Upper lobe of right lung (tissue), 1 donor: ENCODE measurements around the gene BRD7. TPM values are rescaled to one million over a fixed set of nuclear protein-coding genes. Genes with fewer than 3 reads are reported as not detected.

Experiments
- ATAC-seq: fragments of 200-7000 bp; cut with Tn5 transposase; one replicate; pipeline ENCODE4 v1.9.1; 2020; ENCODE audit warnings: mild to moderate bottlenecking, moderate library complexity
- DNase-seq: peaks from one replicate; pipeline ENCODE4 v3.0.0-alpha.2; 2020
- H3K27ac ChIP-seq: fragments of 200-600 bp; one replicate; pipeline ENCODE4 v1.8.0; 2022
- H3K27me3 ChIP-seq: fragments of 200-600 bp; one replicate; pipeline ENCODE4 v1.8.0; 2022; ENCODE audit warnings: mild to moderate bottlenecking
- H3K36me3 ChIP-seq: fragments of 200-600 bp; one replicate; pipeline ENCODE4 v1.8.0; 2022
- H3K4me1 ChIP-seq: fragments of 200-600 bp; one replicate; pipeline ENCODE4 v1.8.0; 2022
- H3K4me3 ChIP-seq: fragments of 200-600 bp; one replicate; pipeline ENCODE4 v1.8.0; 2022; ENCODE audit warnings: mild to moderate bottlenecking
- H3K9me3 ChIP-seq: fragments of 200-600 bp; one replicate; pipeline ENCODE4 v1.8.0; 2022
- CTCF ChIP-seq: fragments of 200-600 bp; IDR thresholded peaks from one replicate; pipeline ENCODE4 v1.8.0; 2022; ENCODE audit warnings: antibody characterized with exemption
- intact Hi-C: fragments of 100-400 bp; cut with DNase I; formaldehyde crosslinking; loops from one replicate; pipeline ENCODE4 v1.11.0; 2022
- total RNA-seq: library from RNA; stranded (reverse); fragmentation: NEBNext Ultra II Directional; extraction: Animal tissue kit (Norgen Biotek cat#: 25700); gene quantifications from one replicate; pipeline ENCODE4 v1.2.1, GENCODE V29; 2021
- donor health status: DM: no; HTN: yes; CAD: no; lungs with severe emphysema.

BRD7 gene
- total RNA-seq, 1 donor from 2014 or later = 62.9 TPM

- intact Hi-C loops = no loop called here
These were observed 19.7 kb upstream of the BRD7 start for GRCh38 chr16:50388496-50388895.

GRCh38 chr16:50386774-50387173 is 18.0 kb upstream of the BRD7 start:
- intact Hi-C loops = no loop called here
- Histone ChIP-seq H3K27me3 (peaks cover 3% of the 10 kb centered on the region), H3K9me3 (no peaks in the 10 kb centered on the region), H3K27ac (no peak overlapping the region), H3K4me1 (no peaks in the 10 kb centered on the region), H3K4me3 (no peak overlapping the region), H3K36me3 (no peaks in the 10 kb centered on the region)
- DNase-seq = no peak
- no peak for TF ChIP-seq CTCF
- no peak for ATAC-seq

More at GRCh38 chr16:50388496-50388895, 19.7 kb upstream of the BRD7 start:
- ATAC-seq (no peak), DNase-seq (no peak)
- Histone ChIP-seq H3K4me3 (no peak overlapping the region), H3K4me1 (no peaks in the 10 kb centered on the region), H3K27ac (no peak overlapping the region), H3K9me3 (no peaks in the 10 kb centered on the region), H3K36me3 (no peaks in the 10 kb centered on the region), H3K27me3 (peaks cover 3% of the 10 kb centered on the region)
- no peak for TF ChIP-seq CTCF

- DNase-seq (no peak), ATAC-seq (no peak)
- H3K4me3 ChIP-seq = no peak overlapping the region
- no peaks in the 10 kb centered on the region for H3K4me1 ChIP-seq
- no peaks in the 10 kb centered on the region for H3K36me3 ChIP-seq
- peaks cover 2% of the 10 kb centered on the region for H3K27me3 ChIP-seq
- no peak for TF ChIP-seq CTCF
- intact Hi-C loops = no loop called here
- H3K27ac ChIP-seq = no peak overlapping the region
- H3K9me3 ChIP-seq = no peaks in the 10 kb centered on the region
These were observed 17.4 kb upstream of the BRD7 start for GRCh38 chr16:50386139-50386538.

GRCh38 chr16:50384500-50385135 is 15.8 kb upstream of the BRD7 start:
- no peak overlapping the region for H3K4me3 ChIP-seq
- no peaks in the 10 kb centered on the region for H3K4me1 ChIP-seq
- H3K9me3 ChIP-seq = no peaks in the 10 kb centered on the region
- H3K27me3 ChIP-seq = no peaks in the 10 kb centered on the region
- ATAC-seq = no peak
- intact Hi-C loops = no loop called here
- H3K36me3 ChIP-seq = no peaks in the 10 kb centered on the region
- no peak for DNase-seq
- TF ChIP-seq CTCF = no peak
- H3K27ac ChIP-seq = no peak overlapping the region

- Histone ChIP-seq H3K9me3 (no peaks in the 10 kb centered on the region), H3K27ac (no peak overlapping the region), H3K4me3 (no peak overlapping the region), H3K36me3 (no peaks in the 10 kb centered on the region), H3K27me3 (no peaks in the 10 kb centered on the region), H3K4me1 (no peaks in the 10 kb centered on the region)
- no peak for TF ChIP-seq CTCF
- DNase-seq = no peak
- intact Hi-C loops = no loop called here
- ATAC-seq = peak; percentile 51
These were observed 13.1 kb upstream of the BRD7 start for GRCh38 chr16:50381679-50382440.
